GM18498 (cell line): ENCODE measurements around the gene METTL6.
A peak's percentile ranks its signal among the peaks of the same experiment; 100 is the strongest.
"Not testable (repeated sequence)": the region's sequence is repeated elsewhere in the genome, so short reads cannot be mapped to it uniquely, and the experiment has no call there.

Experiments used
- ATAC-seq: cut with Tn5 transposase; IDR thresholded peaks from one replicate; pipeline ENCODE4 v1.9.1; 2021; ENCODE audit warnings: mild to moderate bottlenecking, moderate library complexity; ENCODE audit not compliant: unreplicated experiment

The METTL6 gene, protein sequence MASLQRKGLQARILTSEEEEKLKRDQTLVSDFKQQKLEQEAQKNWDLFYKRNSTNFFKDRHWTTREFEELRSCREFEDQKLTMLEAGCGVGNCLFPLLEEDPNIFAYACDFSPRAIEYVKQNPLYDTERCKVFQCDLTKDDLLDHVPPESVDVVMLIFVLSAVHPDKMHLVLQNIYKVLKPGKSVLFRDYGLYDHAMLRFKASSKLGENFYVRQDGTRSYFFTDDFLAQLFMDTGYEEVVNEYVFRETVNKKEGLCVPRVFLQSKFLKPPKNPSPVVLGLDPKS

DNA sequence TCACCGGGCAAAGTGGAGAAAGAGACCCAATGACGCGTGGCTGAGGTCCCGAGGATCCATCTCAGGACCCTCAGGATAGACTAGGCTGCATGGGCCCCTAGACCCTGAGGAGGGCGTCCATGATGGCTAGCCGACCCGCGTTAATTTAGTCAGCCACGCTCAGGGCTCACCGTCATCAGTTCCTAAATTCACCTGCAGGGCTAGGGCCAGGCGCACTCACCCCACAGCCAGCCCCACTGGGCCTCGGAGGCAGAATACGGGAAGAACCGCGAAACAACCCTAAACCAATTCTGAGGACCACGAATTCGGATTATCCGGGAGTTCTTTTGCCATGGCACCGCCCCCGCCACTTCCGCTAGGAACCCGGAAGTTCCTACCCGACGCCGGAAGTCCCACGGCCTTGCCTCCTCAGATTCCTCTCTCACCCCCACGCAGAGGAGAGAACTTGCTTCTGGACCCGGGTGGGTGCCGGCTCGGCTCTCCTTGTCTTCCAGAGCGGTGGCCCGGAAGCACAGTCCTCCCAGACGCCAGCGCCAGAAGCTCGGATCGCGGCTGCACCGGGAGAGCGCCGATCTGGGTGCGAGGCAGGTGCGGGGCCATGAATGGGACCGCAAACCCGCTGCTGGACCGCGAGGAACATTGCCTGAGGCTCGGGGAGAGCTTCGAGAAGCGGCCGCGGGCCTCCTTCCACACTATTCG lies at the start of gene METTL6, which contains the start of gene EAF1:
Gene METTL6 (minus strand): TSS at position 363 of the 699 bp plus-strand sequence. CDS start 1,033 bp downstream, outside the sequence.
Gene EAF1 (plus strand): TSS at position 417 of the 699 bp plus-strand sequence. CDS start 182 bp downstream, at position 599.
- ATAC-seq = peak; percentile 94

GRCh38 chr3:15476378-15476777 lies 49.0 kb upstream of the METTL6 start:
- no peak for ATAC-seq

GRCh38 chr3:15475161-15475560 lies 47.8 kb upstream of the METTL6 start:
- ATAC-seq = no peak

GRCh38 chr3:15471861-15472260 lies 44.5 kb upstream of the METTL6 start:
- no peak for ATAC-seq

DNA sequence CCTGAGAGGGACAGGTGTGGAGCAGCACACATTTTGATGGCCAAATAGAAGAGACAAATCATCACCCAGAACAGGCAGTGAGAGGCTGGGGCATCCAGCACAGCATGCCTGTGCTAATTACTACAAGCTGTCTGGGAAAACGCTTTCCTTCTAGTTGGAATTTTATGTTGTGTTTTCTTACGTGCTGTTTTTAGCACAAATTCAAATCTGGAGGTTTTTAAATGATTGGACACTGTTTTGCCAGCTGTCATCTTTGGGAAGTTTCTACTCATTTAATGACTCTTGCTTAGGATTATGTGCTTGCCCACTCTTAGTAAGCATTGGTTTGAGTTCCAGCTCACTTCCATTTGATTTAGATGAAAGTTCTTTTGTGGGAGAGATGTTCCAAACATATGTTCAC lies 43.5 kb upstream of the METTL6 start:
- no peak for ATAC-seq

DNA sequence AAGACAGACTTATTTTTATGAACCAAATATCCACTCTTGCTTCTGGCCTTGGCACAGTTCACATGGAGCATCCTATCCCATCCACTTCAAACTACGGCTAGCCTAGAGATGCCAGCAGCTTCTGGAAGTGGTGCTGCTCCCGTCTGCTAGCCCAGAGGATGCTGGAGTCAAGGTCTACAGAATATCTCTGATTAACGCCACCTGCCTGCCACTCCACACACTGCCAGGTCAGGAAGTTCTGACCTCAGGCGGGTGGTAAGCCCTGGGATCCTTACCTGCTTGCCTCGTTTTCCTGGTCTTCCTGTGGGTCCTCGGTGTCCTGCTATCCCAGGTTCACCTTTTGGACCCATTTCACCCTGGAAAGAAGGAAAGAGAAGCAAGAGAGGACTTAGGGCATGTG lies 42.9 kb upstream of the METTL6 start:
- ATAC-seq = no peak

- ATAC-seq = peak; percentile 63
These were observed 40.2 kb upstream of the METTL6 start for GRCh38 chr3:15467227-15468181.

DNA sequence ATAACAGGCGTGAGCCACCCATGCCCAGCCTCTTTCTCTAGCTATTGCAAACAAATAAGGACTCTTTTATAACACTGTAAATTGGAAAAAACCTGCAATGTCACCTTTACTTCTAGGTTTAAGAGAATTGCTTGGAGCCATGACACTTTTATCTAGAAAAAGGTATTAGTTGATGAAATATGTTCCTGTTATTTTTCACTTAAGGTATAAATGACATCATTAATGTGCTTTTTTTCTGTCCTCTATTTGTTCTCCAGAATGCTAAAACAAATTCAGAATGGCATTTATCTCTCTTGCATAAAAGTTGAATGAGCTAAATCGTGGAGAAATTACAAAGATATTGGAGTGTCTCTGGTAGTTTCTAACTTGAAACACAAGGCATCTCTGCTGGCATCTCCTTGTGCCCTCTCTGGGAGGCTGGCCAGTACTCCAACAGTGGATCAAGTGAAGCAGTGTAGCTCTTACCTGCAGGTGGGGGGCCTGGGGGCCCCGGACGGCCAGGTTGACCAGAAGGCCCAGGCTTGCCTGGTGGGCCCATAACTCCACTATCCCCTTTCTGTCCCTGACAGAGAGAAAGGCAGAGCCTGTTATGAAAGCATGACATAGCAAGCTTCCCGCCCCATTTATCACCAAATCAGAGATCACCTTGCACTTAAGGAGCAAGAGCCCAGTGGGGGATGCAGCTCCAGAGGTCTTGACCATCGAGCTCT lies 38.7 kb upstream of the METTL6 start:
- no peak for ATAC-seq

DNA sequence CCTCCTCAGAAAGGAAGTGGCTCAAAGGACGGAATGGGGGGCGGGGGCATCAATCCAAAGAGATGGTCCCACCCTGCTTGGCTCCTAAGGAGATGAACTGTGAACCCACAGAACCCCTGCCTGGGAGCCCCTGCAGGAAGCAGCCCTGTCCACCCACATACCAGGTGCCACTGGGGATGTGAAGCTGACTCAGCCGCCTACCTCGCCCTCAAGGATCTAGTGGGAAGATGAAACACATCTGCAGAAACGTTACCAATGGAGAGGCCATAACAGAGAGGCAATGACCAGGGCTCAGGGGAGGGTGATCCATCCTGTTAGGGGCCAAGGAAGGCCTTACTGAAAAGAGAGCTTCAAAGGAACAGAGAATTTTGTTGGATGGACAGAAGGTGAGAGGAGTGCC lies 35.1 kb upstream of the METTL6 start:
- no peak for ATAC-seq

DNA sequence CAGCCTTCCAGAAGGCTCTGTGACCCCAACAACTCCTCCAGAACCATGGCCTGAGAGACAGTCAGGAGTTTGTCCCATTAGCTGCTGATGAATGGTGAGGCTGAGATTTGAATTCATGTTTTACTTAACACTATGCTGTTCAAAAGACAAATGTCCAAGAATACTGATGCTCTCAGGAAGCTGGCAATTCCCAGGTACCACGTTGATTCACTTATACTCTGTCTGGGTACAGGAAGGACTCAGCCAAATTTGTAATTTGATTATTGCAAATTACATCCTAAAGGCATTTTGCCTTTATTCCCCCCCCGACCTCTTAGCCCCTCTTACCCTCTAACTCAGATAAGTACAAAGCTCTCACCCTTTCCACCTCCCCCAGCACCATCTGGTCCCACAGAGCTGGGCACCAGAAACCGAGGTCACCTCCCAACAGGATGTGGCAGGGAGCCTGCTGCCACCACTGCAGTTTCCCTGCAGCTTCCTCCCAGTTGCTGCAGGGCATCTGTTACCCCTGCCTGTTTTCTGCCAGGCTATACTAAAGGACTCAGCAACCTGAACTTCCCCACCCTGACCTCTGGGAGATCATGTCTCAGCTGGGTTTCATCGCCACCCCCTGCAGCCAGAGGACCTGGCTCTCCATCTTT lies 33.7 kb upstream of the METTL6 start:
- ATAC-seq = no peak

GRCh38 chr3:15458212-15458780 lies 31.0 kb upstream of the METTL6 start:
- no peak for ATAC-seq

GRCh38 chr3:15456915-15457314 lies 29.6 kb upstream of the METTL6 start:
- not testable (repeated sequence) for ATAC-seq

GRCh38 chr3:15456321-15456720 lies 29.0 kb upstream of the METTL6 start:
- ATAC-seq = no peak

DNA sequence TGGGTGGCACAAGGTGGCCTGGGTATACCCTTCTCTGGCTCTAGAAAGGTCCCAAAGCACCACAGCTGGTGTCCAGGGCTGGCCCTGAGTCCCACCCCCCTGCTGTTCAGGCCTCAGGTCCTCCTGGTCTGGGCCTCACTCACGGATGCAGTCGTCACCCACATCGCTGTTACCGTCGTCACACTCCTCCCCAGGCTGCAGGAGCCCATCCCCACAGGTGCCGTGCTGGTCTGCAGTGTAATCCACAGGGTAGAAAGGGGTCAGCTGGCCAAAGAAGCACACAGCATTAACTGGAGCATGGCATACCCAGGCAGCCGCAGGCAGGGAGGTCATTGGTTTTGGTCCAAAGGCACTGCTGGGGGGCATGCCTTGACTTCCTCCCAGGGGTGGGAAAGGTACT lies 28.4 kb upstream of the METTL6 start:
- no peak for ATAC-seq

DNA sequence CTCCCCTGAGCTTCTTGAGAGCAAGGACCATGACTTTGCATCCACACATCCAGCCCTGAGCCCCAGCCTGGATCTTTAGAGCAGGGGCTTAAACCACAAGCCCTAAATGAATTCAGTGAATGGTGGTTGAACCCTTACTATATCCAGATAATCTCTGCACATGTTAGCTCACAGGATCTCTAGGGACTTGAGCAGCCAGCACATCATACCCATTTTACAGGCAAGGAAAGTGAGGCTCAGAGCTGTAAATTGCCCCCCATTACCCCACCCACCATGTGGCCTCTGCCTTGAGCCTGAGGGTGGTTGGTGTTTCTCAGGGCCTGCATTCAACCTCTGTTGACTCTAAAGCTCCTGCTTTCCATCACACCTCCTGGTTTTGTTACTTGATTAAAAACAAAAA lies 27.6 kb upstream of the METTL6 start:
- ATAC-seq = no peak

DNA sequence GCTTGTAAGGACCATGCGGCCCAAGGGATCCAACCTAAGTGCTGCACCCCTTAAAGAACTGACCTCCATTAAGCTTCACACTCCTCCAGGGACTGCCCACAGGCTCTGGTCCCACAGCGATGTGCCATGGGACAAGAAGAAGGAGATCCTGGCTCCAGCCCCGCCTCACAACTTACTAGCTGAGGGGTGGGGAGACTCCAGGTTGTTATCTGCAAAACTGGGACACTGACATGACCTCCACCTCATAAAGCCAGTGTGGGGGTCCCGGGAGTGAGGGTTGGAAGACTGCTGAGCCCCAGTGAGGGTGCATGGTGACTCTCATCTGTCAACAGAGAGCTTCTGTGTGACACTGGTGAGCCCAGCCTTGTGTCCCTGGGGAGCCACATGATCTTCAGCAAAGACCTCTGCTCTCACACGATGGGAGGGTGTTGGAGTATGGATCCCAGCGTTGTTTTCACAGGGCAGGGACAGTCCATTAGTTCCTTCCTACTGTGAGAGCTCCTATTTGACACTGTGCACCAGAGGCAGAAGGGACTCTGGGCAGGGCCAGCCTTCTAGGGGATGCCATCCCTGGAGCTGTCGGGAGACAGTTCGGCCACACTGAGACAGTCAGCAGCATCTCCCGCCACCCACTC lies 26.8 kb upstream of the METTL6 start:
- ATAC-seq = no peak

DNA sequence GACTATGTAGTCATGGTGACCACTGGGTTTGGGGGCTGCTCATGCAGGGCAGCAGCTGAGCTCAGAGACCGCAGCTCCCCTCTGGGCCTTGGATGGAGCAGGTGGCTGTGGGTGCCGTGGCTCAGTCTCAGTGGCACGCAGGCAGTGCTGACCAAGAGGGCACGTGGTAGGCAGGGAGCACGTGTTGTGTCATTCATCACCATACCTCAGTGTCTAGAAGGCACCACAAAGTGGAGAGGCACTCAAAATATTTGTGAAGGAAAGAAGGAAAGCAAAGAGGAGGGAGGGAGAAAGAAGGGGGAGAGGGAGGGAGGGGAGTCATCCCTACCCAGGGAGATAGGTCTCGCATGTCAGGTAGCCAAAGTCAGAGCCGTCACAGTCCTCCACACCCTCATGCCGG lies 26.2 kb upstream of the METTL6 start:
- ATAC-seq = no peak

- ATAC-seq = no peak
These were observed 25.6 kb upstream of the METTL6 start for GRCh38 chr3:15452961-15453360.

GRCh38 chr3:15452156-15452555 lies 24.8 kb upstream of the METTL6 start:
- ATAC-seq = no peak
